ENCODE measurements around the gene CAMLG. TPM values are rescaled to one million over a fixed set of nuclear protein-coding genes. Genes with fewer than 3 reads are reported as not detected.

CAMLG gene
- total RNA-seq, 2 experiments from 2014 or later, result 24.4 to 24.7 TPM

- H3K27ac Mint-ChIP-seq, result no peak overlapping the region
- POLR2A ChIA-PET, result interaction anchor here (2.0 kb wide), 1 partner anchor 21 kb away, joined by 4 read pairs; no protein-coding TSS in a partner anchor
- peaks cover 29% of the 10 kb centered on the region for H3K36me3 Mint-ChIP-seq
Observed at GRCh38 chr5:134792286-134792685, 53.9 kb downstream of the CAMLG start.

DNA sequence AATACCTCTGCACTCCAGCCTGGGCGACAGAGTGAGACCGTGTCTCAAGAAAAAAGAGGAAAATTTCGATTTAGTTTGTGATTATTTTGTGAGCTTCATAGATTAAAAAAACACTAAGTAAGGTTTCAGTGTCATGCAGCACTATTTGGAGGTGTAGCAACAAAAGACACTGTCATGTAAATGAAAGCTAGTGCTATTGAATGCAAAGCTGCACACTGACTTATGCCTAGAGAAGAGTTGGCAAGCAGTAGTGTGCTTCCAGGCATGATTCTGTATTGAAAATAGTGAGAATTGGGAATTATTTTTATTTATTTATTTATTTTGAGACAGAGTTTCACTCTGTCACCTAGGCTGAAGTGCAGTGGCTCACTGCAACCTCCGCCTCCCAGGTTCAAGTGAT is 54.8 kb downstream of the CAMLG start:
- H3K27me3 Mint-ChIP-seq, result no peaks in the 10 kb centered on the region
- H3K4me1 Mint-ChIP-seq, result no peaks in the 10 kb centered on the region
- H3K9me3 Mint-ChIP-seq, result no peaks in the 10 kb centered on the region
- H3K27ac Mint-ChIP-seq, result no peak overlapping the region
- no peak overlapping the region for H3K4me3 Mint-ChIP-seq
- DNase-seq, result no peak
- no peak for ATAC-seq (ENCODE audit: low read depth)
- H3K36me3 Mint-ChIP-seq, result peaks cover 29% of the 10 kb centered on the region
- POLR2A ChIA-PET, result interaction anchor here (2.0 kb wide), 1 partner anchor 20 kb away, joined by 4 read pairs; no protein-coding TSS in a partner anchor

More at GRCh38 chr5:134792286-134792685, 53.9 kb downstream of the CAMLG start:
- Mint-ChIP-seq H3K27me3 (no peaks in the 10 kb centered on the region), H3K4me1 (no peaks in the 10 kb centered on the region), H3K9me3 (no peaks in the 10 kb centered on the region), H3K4me3 (no peak overlapping the region)
- DNase-seq, result no peak
- ATAC-seq (ENCODE audit: low read depth), result no peak

GRCh38 chr5:134794082-134794481 is 55.7 kb downstream of the CAMLG start:
- Mint-ChIP-seq H3K9me3 (no peaks in the 10 kb centered on the region), H3K27ac (no peak overlapping the region), H3K4me3 (no peak overlapping the region), H3K27me3 (no peaks in the 10 kb centered on the region), H3K4me1 (no peaks in the 10 kb centered on the region), H3K36me3 (peaks cover 33% of the 10 kb centered on the region)
- ATAC-seq (ENCODE audit: low read depth), result no peak
- DNase-seq, result no peak
- POLR2A ChIA-PET, result interaction anchor here (0.6 kb wide), 1 partner anchor 28 kb away, joined by 5 read pairs; no protein-coding TSS in a partner anchor

DNA sequence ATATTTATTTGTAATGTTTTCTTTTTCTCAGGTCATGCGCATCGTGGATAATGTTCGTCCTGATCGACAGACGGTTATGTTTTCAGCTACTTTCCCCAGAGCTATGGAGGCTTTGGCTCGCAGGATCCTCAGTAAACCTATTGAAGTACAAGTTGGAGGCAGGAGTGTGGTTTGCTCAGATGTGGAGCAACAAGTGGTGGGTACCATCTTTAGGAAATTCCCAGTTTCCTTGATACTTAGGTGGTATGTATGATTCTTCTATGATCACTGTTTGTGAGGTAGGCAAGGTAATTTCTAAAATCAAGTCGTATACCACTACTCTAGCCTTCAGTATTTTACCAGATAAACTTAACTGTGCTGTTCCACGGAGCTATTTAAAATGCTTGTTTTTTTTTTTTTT is 56.5 kb downstream of the CAMLG start:
- no peak overlapping the region for H3K27ac Mint-ChIP-seq
- ATAC-seq (ENCODE audit: low read depth) (no peak), DNase-seq (no peak)
- POLR2A ChIA-PET, result interaction anchor here (0.6 kb wide), 1 partner anchor 18 kb away, joined by 3 read pairs; no protein-coding TSS in a partner anchor
- H3K9me3 Mint-ChIP-seq, result no peaks in the 10 kb centered on the region
- no peaks in the 10 kb centered on the region for H3K27me3 Mint-ChIP-seq
- H3K4me3 Mint-ChIP-seq, result no peak overlapping the region
- H3K4me1 Mint-ChIP-seq, result no peaks in the 10 kb centered on the region
- H3K36me3 Mint-ChIP-seq, result peaks cover 34% of the 10 kb centered on the region

DNA sequence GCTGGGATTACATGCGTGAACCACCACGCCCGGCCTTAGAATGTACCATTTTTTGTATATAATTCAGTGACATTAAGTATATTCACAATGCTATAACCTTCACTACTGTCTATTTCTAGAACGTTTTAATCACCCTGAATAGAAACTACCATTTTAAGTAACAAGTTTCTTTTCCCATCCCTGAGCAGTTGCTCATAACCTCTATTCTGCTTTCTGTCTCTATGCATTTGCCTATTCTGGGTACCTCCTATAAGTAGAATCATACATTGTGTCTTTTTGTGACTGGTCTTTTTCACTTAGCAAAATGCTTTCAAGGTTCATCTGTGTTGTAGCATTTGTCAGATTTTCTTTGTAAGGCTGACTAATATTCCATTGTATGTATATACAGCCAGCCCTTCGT is 60.1 kb downstream of the CAMLG start:
- DNase-seq, result no peak
- Mint-ChIP-seq H3K4me3 (no peak overlapping the region), H3K9me3 (no peaks in the 10 kb centered on the region), H3K27ac (no peak overlapping the region), H3K36me3 (peaks cover 27% of the 10 kb centered on the region), H3K4me1 (no peaks in the 10 kb centered on the region), H3K27me3 (no peaks in the 10 kb centered on the region)
- POLR2A ChIA-PET, result no interaction called here
- no peak for ATAC-seq (ENCODE audit: low read depth)

Other genes with a start within 250 kb of the CAMLG start
- 100 to 1,000 TPM; 142 to 161 TPM for gene JADE2, start 212.9 kb upstream of the CAMLG start, total RNA-seq
- 10 to 100 TPM; 42.8 to 48.2 TPM for gene SAR1B, start 105.7 kb upstream of the CAMLG start, total RNA-seq
- gene SEC24A, start 89.8 kb upstream of the CAMLG start, total RNA-seq, result 10 to 100 TPM; 20.5 to 20.6 TPM
- gene DDX46, start 20.2 kb downstream of the CAMLG start, total RNA-seq, result 10 to 100 TPM; 72.7 to 76.5 TPM
- gene C5orf24, start 107.4 kb downstream of the CAMLG start, total RNA-seq, result 10 to 100 TPM; 32.4 to 37.0 TPM
- 10 to 100 TPM; 37.7 to 41.1 TPM for gene TXNDC15, start 135.8 kb downstream of the CAMLG start, total RNA-seq
- 10 to 100 TPM; 14.4 to 15.2 TPM for gene PCBD2, start 166.6 kb downstream of the CAMLG start, total RNA-seq
- under 1 TPM; 0.40 to 0.44 TPM for gene CATSPER3, start 229.4 kb downstream of the CAMLG start, total RNA-seq

All from activated naive CD8-positive, alpha-beta T cell treated with anti-CD3 and anti-CD28 coated beads, Interleukin-2, amount 10 ng/mL, durations not matched to agents 7 days and 5 days (primary cell).